ENCODE results near the gene FTH1.

DNA sequence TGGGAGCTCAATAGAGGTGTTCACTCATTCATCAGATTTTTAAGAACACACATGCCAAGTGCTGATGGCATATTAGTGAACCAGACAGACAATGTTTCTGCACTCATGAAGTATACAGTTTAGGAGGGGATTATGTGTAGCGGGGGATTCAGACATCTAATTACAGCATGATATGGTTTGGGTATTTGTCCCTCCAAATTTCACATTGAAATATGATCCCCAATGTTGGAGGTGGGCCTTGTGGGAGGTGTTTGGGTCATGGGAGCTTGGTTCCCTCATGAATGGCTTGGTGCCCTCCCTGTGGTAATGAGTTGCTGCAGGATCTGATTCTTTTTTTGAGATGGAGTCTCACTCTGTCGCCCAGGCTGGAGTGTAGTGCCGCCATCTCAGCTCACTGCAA is 41.2 kb downstream of the FTH1 start:
- TF ChIP-seq POLR2A (IDR thresholded peaks at IDR 0.05; ENCODE audit: low read depth, low read length) (no peak), POLR2AphosphoS5 (IDR thresholded peaks at IDR 0.05; ENCODE audit: low read depth, low read length) (no peak), TAF1 (IDR thresholded peaks at IDR 0.05; ENCODE audit: low read depth, low read length) (no peak)

All from GM12891 (cell line).